Measurements from ENCODE around the gene GRIN3B. TPM values are rescaled to one million over a fixed set of nuclear protein-coding genes. Genes with fewer than 3 reads are reported as not detected.

GRIN3B gene
- total and polyA plus RNA-seq, 9 of the 15 experiments (the other 6 are each of a cell fraction or from before 2014, with no cell fraction given), result 0.06 to 0.95 (median 0.19) TPM; not detected in 6

- no peak for TF ChIP-seq STAT5B (CRISPR knock-in tag; IDR thresholded peaks at IDR 0.05)
- TF ChIP-seq CCNT2 (IDR thresholded peaks at IDR 0.05; ENCODE audit: borderline replicate concordance, extremely low read depth, insufficient read length, low read depth, low read length), result peak; percentile 89
- TF ChIP-seq, protein P1, sequence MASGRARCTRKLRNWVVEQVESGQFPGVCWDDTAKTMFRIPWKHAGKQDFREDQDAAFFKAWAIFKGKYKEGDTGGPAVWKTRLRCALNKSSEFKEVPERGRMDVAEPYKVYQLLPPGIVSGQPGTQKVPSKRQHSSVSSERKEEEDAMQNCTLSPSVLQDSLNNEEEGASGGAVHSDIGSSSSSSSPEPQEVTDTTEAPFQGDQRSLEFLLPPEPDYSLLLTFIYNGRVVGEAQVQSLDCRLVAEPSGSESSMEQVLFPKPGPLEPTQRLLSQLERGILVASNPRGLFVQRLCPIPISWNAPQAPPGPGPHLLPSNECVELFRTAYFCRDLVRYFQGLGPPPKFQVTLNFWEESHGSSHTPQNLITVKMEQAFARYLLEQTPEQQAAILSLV (tag; IDR thresholded peaks at IDR 0.05), result no peak
- TF ChIP-seq TAF1 (IDR thresholded peaks at IDR 0.05; ENCODE audit: control insufficient read depth, extremely low read depth, insufficient read depth, low read length, severe bottlenecking), result peak; percentile 98
- TF ChIP-seq ZNF639 (CRISPR knock-in tag; conservative IDR thresholded peaks at IDR 0.05 in 1 of 2, IDR thresholded peaks at IDR 0.05 in 1 of 2), result peak in 1 of 2 experiments; percentile 84; a peak in 1 of 4 replicates
- 0 out of 2 replicates have a peak, but pooled peaks have one; percentile 62 for TF ChIP-seq MXI1 (IDR thresholded peaks at IDR 0.05; ENCODE audit: low read depth, low read length)
- TF ChIP-seq CREM (IDR thresholded peaks at IDR 0.05; ENCODE audit: low read depth), result peak; percentile 80
- peak; percentile 74 for TF ChIP-seq GMEB1 (CRISPR knock-in tag; IDR thresholded peaks at IDR 0.05)
- 0 out of 2 replicates have a peak, but pooled peaks have one; percentile 10 for TF ChIP-seq HOXB6 (CRISPR knock-in tag; IDR thresholded peaks at IDR 0.05; ENCODE audit: borderline replicate concordance)
- no peak for TF ChIP-seq CBX3 (IDR thresholded peaks at IDR 0.05; ENCODE audit: borderline replicate concordance in 1 of 2, low read length in 2 of 2)
- TF ChIP-seq MCM7 (IDR thresholded peaks at IDR 0.05), result no peak
- TF ChIP-seq CBFB (CRISPR knock-in tag; IDR thresholded peaks at IDR 0.05), result peak; percentile 60; the same call in 1 of the 2 replicates
- no peak for TF ChIP-seq ZNF644 (tag; IDR thresholded peaks at IDR 0.05; ENCODE audit: low read depth)
- peak; percentile 78; the same call in 1 of the 2 replicates for TF ChIP-seq PHF8 (IDR thresholded peaks at IDR 0.05; ENCODE audit: borderline replicate concordance, low read length)
- TF ChIP-seq, protein P2, sequence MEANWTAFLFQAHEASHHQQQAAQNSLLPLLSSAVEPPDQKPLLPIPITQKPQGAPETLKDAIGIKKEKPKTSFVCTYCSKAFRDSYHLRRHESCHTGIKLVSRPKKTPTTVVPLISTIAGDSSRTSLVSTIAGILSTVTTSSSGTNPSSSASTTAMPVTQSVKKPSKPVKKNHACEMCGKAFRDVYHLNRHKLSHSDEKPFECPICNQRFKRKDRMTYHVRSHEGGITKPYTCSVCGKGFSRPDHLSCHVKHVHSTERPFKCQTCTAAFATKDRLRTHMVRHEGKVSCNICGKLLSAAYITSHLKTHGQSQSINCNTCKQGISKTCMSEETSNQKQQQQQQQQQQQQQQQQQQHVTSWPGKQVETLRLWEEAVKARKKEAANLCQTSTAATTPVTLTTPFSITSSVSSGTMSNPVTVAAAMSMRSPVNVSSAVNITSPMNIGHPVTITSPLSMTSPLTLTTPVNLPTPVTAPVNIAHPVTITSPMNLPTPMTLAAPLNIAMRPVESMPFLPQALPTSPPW (CRISPR knock-in tag; IDR thresholded peaks at IDR 0.05), result peak; percentile 92
Measured at GRCh38 chr19:1020868-1021425, 20.7 kb downstream of the GRIN3B start, which contains the start of gene TMEM259 (continued).

Data from K562 (cell line).